Adrenal gland (tissue), 5 donors: ENCODE data around the gene C10orf90.

Experiments
- CTCF ChIP-seq, 6 experiments: fragments of 450-650 bp in 4 of 6; fragments of 200-600 bp in 2 of 6; sonication (generic) in 1 of 6; IDR thresholded peaks; 1 replicate in 5 of 6; 2 replicates in 1 of 6; pipeline versions ENCODE4 v1.5.1 to v1.8.0; 2016 to 2021; ENCODE audit warnings: antibody characterized with exemption in 6 of 6, mild to moderate bottlenecking in 2 of 6, moderate library complexity in 1 of 6
- POLR2A ChIP-seq, 2 donors: fragments of 450-650 bp; IDR thresholded peaks; one replicate each; pipeline ENCODE4 v1.6.1; 2017; ENCODE audit warnings: antibody characterized with exemption in 2 of 2, mild to moderate bottlenecking in 2 of 2, moderate library complexity in 1 of 2
- donor health status: DM: no; HTN: no; CAD: no.

DNA sequence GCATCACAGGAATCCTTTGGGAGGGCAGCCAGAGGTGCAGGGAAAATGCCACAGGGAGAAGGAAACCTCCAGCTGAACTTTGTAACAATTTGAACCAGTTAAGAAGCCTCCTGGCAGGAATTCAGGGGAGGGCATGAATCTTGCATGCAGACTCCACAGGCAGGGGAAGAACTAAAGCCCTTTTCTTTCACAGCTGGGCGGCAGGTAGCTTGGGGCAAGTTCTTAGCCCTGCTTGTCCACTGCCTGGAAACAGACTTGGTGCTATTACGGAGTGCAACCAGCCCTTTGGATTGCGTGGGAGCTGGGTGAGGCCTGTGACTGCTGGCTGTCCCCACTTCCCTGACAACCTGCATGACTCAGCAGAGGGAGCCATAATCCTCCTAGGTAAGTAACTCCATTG, 230.6 kb downstream of the C10orf90 start:
- TF ChIP-seq CTCF (IDR thresholded peaks at IDR 0.05) (no peak), POLR2A (IDR thresholded peaks at IDR 0.05) (no peak)
